ENCODE results near the gene CAT. TPM values are rescaled to one million over a fixed set of nuclear protein-coding genes. Genes with fewer than 3 reads are reported as not detected.

The CAT gene
- total RNA-seq, 1 experiment from 2014 or later: 65.9 TPM

- BruUV-seq (replicated peaks): no TSS peak
- Histone ChIP-seq H3K36me3 (ENCODE audit: control insufficient read depth, insufficient read depth, low read length) (no peaks in the 10 kb centered on the region), H3K27ac (ENCODE audit: low read length) (no peak overlapping the region; the same call in 1 of the 2 replicates), H3K9me3 (ENCODE audit: control insufficient read depth, insufficient read depth, low read depth, low read length) (no peaks in the 10 kb centered on the region), H3K4me3 (ENCODE audit: low read depth in 2 of 2, low read length in 2 of 2) (no peak overlapping the region), H3K27me3 (ENCODE audit: control insufficient read depth, insufficient read depth, low read length) (no peaks in the 10 kb centered on the region), H3K4me1 (ENCODE audit: control insufficient read depth, insufficient read depth, low read length) (no peaks in the 10 kb centered on the region; the same call in 1 of the 2 replicates)
- POLR2A ChIA-PET: no interaction called here
- CTCF ChIA-PET: no interaction called here
- DNase-seq (ENCODE audit: low read depth, low spot score): no peak
- intact Hi-C loops (cut with micrococcal nuclease; ENCODE audit: unreplicated experiment): no loop called here
- no peak for TF ChIP-seq POLR2AphosphoS5 (IDR thresholded peaks at IDR 0.05; ENCODE audit: low read depth, low read length)
- TF ChIP-seq TCF7L2 (IDR thresholded peaks at IDR 0.05; ENCODE audit: low read depth, low read length): no peak
- no peak for TF ChIP-seq SIN3A (IDR thresholded peaks at IDR 0.05; ENCODE audit: borderline replicate concordance, insufficient read depth, low read depth, low read length)
- TF ChIP-seq REST (IDR thresholded peaks at IDR 0.05; ENCODE audit: insufficient read depth in 1 of 2, low read depth in 2 of 2, low read length in 1 of 2): no peak
- TF ChIP-seq, protein P1, sequence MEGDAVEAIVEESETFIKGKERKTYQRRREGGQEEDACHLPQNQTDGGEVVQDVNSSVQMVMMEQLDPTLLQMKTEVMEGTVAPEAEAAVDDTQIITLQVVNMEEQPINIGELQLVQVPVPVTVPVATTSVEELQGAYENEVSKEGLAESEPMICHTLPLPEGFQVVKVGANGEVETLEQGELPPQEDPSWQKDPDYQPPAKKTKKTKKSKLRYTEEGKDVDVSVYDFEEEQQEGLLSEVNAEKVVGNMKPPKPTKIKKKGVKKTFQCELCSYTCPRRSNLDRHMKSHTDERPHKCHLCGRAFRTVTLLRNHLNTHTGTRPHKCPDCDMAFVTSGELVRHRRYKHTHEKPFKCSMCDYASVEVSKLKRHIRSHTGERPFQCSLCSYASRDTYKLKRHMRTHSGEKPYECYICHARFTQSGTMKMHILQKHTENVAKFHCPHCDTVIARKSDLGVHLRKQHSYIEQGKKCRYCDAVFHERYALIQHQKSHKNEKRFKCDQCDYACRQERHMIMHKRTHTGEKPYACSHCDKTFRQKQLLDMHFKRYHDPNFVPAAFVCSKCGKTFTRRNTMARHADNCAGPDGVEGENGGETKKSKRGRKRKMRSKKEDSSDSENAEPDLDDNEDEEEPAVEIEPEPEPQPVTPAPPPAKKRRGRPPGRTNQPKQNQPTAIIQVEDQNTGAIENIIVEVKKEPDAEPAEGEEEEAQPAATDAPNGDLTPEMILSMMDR (IDR thresholded peaks at IDR 0.05): no peak
- in situ Hi-C loops (cut with HindIII; ENCODE audit: low pct_unique_long_range_greater_than_20kb, low sequenced_read_pairs): no loop called here
- no peak for ATAC-seq
Observed at GRCh38 chr11:34404280-34404679, 34.5 kb upstream of the CAT start.

DNA sequence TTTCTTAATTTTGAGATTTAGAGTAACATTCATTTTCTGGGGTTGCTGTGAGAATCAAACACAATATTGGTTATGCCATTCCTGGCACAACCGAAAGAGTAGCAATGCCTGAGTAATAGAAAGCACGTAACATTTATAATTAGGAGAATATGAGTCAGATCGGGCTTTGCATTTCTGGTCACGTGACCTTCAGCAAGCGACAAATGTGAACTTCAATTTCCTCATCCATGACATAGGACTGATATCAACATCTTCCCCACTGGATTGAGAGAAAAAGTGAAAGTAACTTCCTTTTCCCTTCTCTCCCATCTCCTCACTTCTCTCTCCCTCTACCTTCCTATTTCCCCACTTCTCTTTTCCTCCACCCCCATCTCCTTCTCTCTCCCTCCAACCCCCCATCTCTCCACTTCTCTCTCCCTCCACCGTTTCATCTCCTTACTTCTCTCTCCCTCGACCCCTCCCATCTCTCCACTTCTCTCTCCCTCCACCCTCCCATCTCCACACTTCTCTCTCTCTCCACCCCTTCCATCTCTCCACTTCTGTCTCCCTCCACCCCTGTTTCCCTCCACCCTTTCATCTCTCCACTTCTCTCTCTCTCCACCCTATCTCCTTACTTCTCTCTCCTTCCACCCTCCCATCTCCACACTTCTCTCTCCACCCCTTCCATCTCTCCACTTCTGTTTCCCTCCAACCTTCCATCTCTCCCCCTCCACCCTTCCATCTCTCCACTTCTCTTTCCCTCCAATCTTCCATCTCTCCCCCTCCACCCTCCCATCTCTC is 33.5 kb upstream of the CAT start:
- BruUV-seq (replicated peaks): no TSS peak
- intact Hi-C loops (cut with micrococcal nuclease; ENCODE audit: unreplicated experiment) (no loop called here), in situ Hi-C loops (cut with HindIII; ENCODE audit: low pct_unique_long_range_greater_than_20kb, low sequenced_read_pairs) (no loop called here)
- H3K4me1 ChIP-seq (ENCODE audit: control insufficient read depth, insufficient read depth, low read length): no peaks in the 10 kb centered on the region; the same call in 1 of the 2 replicates
- ChIA-PET CTCF (no interaction called here), POLR2A (no interaction called here)
- H3K9me3 ChIP-seq (ENCODE audit: control insufficient read depth, insufficient read depth, low read depth, low read length): no peaks in the 10 kb centered on the region
- H3K4me3 ChIP-seq (ENCODE audit: low read depth in 2 of 2, low read length in 2 of 2): no peak overlapping the region
- H3K36me3 ChIP-seq (ENCODE audit: control insufficient read depth, insufficient read depth, low read length): no peaks in the 10 kb centered on the region
- no peak for DNase-seq (ENCODE audit: low read depth, low spot score)
- TF ChIP-seq, protein P1 (IDR thresholded peaks at IDR 0.05): no peak
- TF ChIP-seq POLR2AphosphoS5 (IDR thresholded peaks at IDR 0.05; ENCODE audit: low read depth, low read length) (no peak), TCF7L2 (IDR thresholded peaks at IDR 0.05; ENCODE audit: low read depth, low read length) (no peak), REST (IDR thresholded peaks at IDR 0.05; ENCODE audit: insufficient read depth in 1 of 2, low read depth in 2 of 2, low read length in 1 of 2) (no peak), SIN3A (IDR thresholded peaks at IDR 0.05; ENCODE audit: borderline replicate concordance, insufficient read depth, low read depth, low read length) (no peak)
- no peak overlapping the region for H3K27ac ChIP-seq (ENCODE audit: low read length)
- no peak for ATAC-seq
- H3K27me3 ChIP-seq (ENCODE audit: control insufficient read depth, insufficient read depth, low read length): no peaks in the 10 kb centered on the region
